Measurements from ENCODE around the gene ZNF594.

DNA sequence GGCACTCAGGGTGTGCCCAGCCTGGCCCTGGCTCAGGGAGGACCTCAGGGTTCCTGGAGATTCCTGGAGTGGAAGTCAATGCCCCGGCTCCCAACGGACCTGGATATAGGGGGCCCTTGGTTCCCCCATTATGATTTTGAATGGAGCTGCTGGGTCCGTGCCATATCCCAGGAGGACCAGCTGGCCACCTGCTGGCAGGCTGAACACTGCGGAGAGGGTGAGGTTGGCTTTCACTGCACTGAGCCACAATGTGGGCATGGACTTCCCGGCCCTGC, 52.3 kb downstream of the ZNF594 start:
- no peak for TF ChIP-seq GATA2 (IDR thresholded peaks at IDR 0.05; ENCODE audit: low read depth, low read length)
- no peak for TF ChIP-seq GATA3 (IDR thresholded peaks at IDR 0.05; ENCODE audit: low read depth, low read length)
